Ectodermal cell (in vitro differentiated cells): ENCODE measurements around the gene ELMO2.

Experiments used
- H3K27ac ChIP-seq: 2 replicates; pipeline ENCODE4 v1.7.0; 2013; ENCODE audit warnings: mild to moderate bottlenecking, low read depth, low read length; ENCODE audit not compliant: insufficient read depth, poor library complexity, severe bottlenecking
- H3K27me3 ChIP-seq: 2 replicates; pipeline ENCODE4 v1.7.0; 2013; ENCODE audit warnings: mild to moderate bottlenecking, low read length; ENCODE audit not compliant: insufficient read depth, control insufficient read depth, poor library complexity, severe bottlenecking
- H3K36me3 ChIP-seq: one replicate; pipeline ENCODE4 v1.7.0; 2013; ENCODE audit warnings: low read length; ENCODE audit not compliant: control insufficient read depth, insufficient read depth
- H3K4me1 ChIP-seq: one replicate; pipeline ENCODE4 v1.7.0; 2013; ENCODE audit warnings: low read length; ENCODE audit not compliant: control insufficient read depth, insufficient read depth
- H3K4me3 ChIP-seq: 2 replicates; pipeline ENCODE4 v1.7.0; 2013; ENCODE audit warnings: low read depth, low read length, control low read depth; ENCODE audit not compliant: insufficient read depth
- H3K9me3 ChIP-seq: 2 replicates; pipeline ENCODE4 v1.7.0; 2013; ENCODE audit warnings: mild to moderate bottlenecking, low read length, moderate library complexity; ENCODE audit not compliant: control insufficient read depth
- WGBS, 2 experiments: methylation state at CpG; one replicate each; pipeline ENCODE4 v1.1.7; 2013; ENCODE audit warnings: missing lambda C conversion rate in 2 of 2; 5-methylcytosine and 5-hydroxymethylcytosine counted together

The ELMO2 gene

GRCh38 chr20:46406986-46407670 lies 713 bp upstream of the ELMO2 start:
- H3K4me1 ChIP-seq = peaks cover 11% of the 10 kb centered on the region
- no peaks in the 10 kb centered on the region for H3K36me3 ChIP-seq
- peaks cover 14% of the 10 kb centered on the region for H3K27me3 ChIP-seq
- H3K4me3 ChIP-seq = peak overlapping the region; percentile 60
- no peak overlapping the region for H3K27ac ChIP-seq
- WGBS, 2 experiments = 19 to 21% methylated on average over 26 of the region's 26 CpGs
- H3K9me3 ChIP-seq = no peaks in the 10 kb centered on the region

- H3K27me3 ChIP-seq = peaks cover 4% of the 10 kb centered on the region
- H3K27ac ChIP-seq = no peak overlapping the region
- WGBS, 2 experiments = 82 to 93% methylated on average over 2 of the region's 2 CpGs
- no peak overlapping the region for H3K4me3 ChIP-seq
- no peaks in the 10 kb centered on the region for H3K36me3 ChIP-seq
- H3K4me1 ChIP-seq = peaks cover 18% of the 10 kb centered on the region
- H3K9me3 ChIP-seq = no peaks in the 10 kb centered on the region
Observed at GRCh38 chr20:46402331-46402811, 4.0 kb downstream of the ELMO2 start.

GRCh38 chr20:46401478-46401860 lies 4.9 kb downstream of the ELMO2 start:
- Histone ChIP-seq H3K4me3 (no peak overlapping the region), H3K27me3 (no peaks in the 10 kb centered on the region), H3K27ac (no peak overlapping the region), H3K4me1 (peaks cover 18% of the 10 kb centered on the region), H3K36me3 (no peaks in the 10 kb centered on the region), H3K9me3 (no peaks in the 10 kb centered on the region)
- 81 to 98% methylated on average over 2 of the region's 2 CpGs for WGBS, 2 experiments

GRCh38 chr20:46400828-46401477 lies 5.5 kb downstream of the ELMO2 start:
- Histone ChIP-seq H3K27me3 (no peaks in the 10 kb centered on the region), H3K27ac (no peak overlapping the region), H3K4me1 (peaks cover 18% of the 10 kb centered on the region), H3K9me3 (no peaks in the 10 kb centered on the region), H3K36me3 (no peaks in the 10 kb centered on the region), H3K4me3 (no peak overlapping the region)
- 63 to 65% methylated on average over 5 to 6 of the region's 6 CpGs for WGBS, 2 experiments

- no peaks in the 10 kb centered on the region for H3K36me3 ChIP-seq
- H3K27me3 ChIP-seq = no peaks in the 10 kb centered on the region
- peaks cover 18% of the 10 kb centered on the region for H3K4me1 ChIP-seq
- H3K9me3 ChIP-seq = no peaks in the 10 kb centered on the region
- H3K4me3 ChIP-seq = no peak overlapping the region
- no peak overlapping the region for H3K27ac ChIP-seq
- 79 to 82% methylated on average over 4 of the region's 4 CpGs for WGBS, 2 experiments
Observed at GRCh38 chr20:46400253-46400652, 6.2 kb downstream of the ELMO2 start.

DNA sequence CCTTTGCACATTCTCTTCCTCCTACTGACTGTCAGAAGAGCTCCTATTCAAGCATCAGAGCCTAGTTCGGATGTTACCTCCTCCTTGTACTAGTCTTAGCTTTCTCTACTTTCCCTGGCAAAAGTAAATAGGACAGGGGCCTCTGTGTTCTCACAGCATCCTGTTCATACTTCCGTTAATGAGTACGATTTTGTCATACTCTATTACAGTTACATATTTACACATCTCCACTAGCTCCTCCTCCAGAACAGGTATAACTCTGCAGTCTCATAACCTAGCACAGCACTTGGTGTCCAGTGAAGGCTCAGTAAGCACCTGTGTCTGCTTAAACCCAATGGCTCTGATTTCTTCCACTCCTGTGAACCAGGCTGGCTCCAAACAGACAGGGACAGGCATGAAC lies 7.0 kb downstream of the ELMO2 start:
- peaks cover 13% of the 10 kb centered on the region for H3K4me1 ChIP-seq
- H3K9me3 ChIP-seq = no peaks in the 10 kb centered on the region
- 96% methylated on average over 3 of the region's 3 CpGs for WGBS, 2 experiments
- no peaks in the 10 kb centered on the region for H3K36me3 ChIP-seq
- no peak overlapping the region for H3K4me3 ChIP-seq
- H3K27me3 ChIP-seq = no peaks in the 10 kb centered on the region
- no peak overlapping the region for H3K27ac ChIP-seq

DNA sequence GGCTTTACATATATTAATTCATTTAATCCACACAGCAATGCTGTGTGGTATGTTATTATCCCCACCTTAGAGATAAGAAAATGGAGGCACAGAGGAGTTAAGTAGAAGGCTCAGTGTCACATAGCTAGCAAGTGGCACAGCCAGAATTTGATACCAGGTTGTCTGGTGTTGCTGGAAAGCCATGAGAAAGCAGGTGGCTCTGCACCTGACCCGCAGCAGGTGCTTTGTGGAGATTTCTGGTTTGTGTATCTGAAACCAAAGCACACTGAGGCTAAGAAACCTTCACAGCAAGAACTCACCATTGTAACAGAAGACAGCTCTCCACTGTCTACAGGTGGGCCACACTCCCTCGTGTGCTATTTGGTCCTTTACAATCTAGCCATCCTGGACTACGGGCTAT lies 7.5 kb downstream of the ELMO2 start:
- peaks cover 4% of the 10 kb centered on the region for H3K36me3 ChIP-seq
- no peaks in the 10 kb centered on the region for H3K9me3 ChIP-seq
- 91 to 92% methylated on average over 3 of the region's 3 CpGs for WGBS, 2 experiments
- no peaks in the 10 kb centered on the region for H3K27me3 ChIP-seq
- H3K4me3 ChIP-seq = no peak overlapping the region
- H3K4me1 ChIP-seq = peaks cover 13% of the 10 kb centered on the region
- no peak overlapping the region for H3K27ac ChIP-seq

- 96 to 97% methylated on average over 5 to 7 of the region's 7 CpGs for WGBS, 2 experiments
- Histone ChIP-seq H3K27ac (no peak overlapping the region), H3K9me3 (no peaks in the 10 kb centered on the region)
Observed at GRCh38 chr20:46396052-46396740, 10.2 kb downstream of the ELMO2 start.

GRCh38 chr20:46394872-46395760 lies 11.3 kb downstream of the ELMO2 start:
- Histone ChIP-seq H3K27me3 (no peaks in the 10 kb centered on the region), H3K36me3 (peaks cover 16% of the 10 kb centered on the region), H3K4me1 (no peaks in the 10 kb centered on the region), H3K4me3 (no peak overlapping the region), H3K27ac (no peak overlapping the region), H3K9me3 (no peaks in the 10 kb centered on the region)
- 90 to 93% methylated on average over 10 to 11 of the region's 11 CpGs for WGBS, 2 experiments

More at GRCh38 chr20:46396052-46396740, 10.2 kb downstream of the ELMO2 start:
- Histone ChIP-seq H3K4me1 (peaks cover 8% of the 10 kb centered on the region), H3K4me3 (no peak overlapping the region), H3K36me3 (peaks cover 16% of the 10 kb centered on the region), H3K27me3 (no peaks in the 10 kb centered on the region)
